Measurements from ENCODE around the gene ABCC4. TPM values are rescaled to one million over a fixed set of nuclear protein-coding genes. Genes with fewer than 3 reads are reported as not detected.

The ABCC4 gene
- total RNA-seq, 1 donor from 2014 or later = 19.0 TPM

- Mint-ChIP-seq H3K27me3 (ENCODE audit: unreplicated experiment) (no peaks in the 10 kb centered on the region), H3K4me3 (ENCODE audit: unreplicated experiment) (no peak overlapping the region), H3K4me1 (ENCODE audit: unreplicated experiment) (no peaks in the 10 kb centered on the region), H3K9me3 (ENCODE audit: unreplicated experiment) (no peaks in the 10 kb centered on the region), H3K27ac (ENCODE audit: unreplicated experiment) (no peak overlapping the region), H3K36me3 (ENCODE audit: low read depth, unreplicated experiment) (peaks cover 14% of the 10 kb centered on the region)
- TF ChIP-seq, protein P1, sequence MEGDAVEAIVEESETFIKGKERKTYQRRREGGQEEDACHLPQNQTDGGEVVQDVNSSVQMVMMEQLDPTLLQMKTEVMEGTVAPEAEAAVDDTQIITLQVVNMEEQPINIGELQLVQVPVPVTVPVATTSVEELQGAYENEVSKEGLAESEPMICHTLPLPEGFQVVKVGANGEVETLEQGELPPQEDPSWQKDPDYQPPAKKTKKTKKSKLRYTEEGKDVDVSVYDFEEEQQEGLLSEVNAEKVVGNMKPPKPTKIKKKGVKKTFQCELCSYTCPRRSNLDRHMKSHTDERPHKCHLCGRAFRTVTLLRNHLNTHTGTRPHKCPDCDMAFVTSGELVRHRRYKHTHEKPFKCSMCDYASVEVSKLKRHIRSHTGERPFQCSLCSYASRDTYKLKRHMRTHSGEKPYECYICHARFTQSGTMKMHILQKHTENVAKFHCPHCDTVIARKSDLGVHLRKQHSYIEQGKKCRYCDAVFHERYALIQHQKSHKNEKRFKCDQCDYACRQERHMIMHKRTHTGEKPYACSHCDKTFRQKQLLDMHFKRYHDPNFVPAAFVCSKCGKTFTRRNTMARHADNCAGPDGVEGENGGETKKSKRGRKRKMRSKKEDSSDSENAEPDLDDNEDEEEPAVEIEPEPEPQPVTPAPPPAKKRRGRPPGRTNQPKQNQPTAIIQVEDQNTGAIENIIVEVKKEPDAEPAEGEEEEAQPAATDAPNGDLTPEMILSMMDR (IDR thresholded peaks at IDR 0.05; ENCODE audit: unreplicated experiment) = no peak
- DNase-seq (ENCODE audit: low spot score) = no peak
These were observed 164.6 kb downstream of the ABCC4 start for GRCh38 chr13:95136638-95137037.

GRCh38 chr13:95133498-95133897, 167.8 kb downstream of the ABCC4 start:
- Mint-ChIP-seq H3K27me3 (ENCODE audit: unreplicated experiment) (no peaks in the 10 kb centered on the region), H3K36me3 (ENCODE audit: low read depth, unreplicated experiment) (peaks cover 4% of the 10 kb centered on the region), H3K4me3 (ENCODE audit: unreplicated experiment) (no peak overlapping the region), H3K4me1 (ENCODE audit: unreplicated experiment) (no peaks in the 10 kb centered on the region), H3K9me3 (ENCODE audit: unreplicated experiment) (no peaks in the 10 kb centered on the region), H3K27ac (ENCODE audit: unreplicated experiment) (no peak overlapping the region)
- TF ChIP-seq, protein P1 (IDR thresholded peaks at IDR 0.05; ENCODE audit: unreplicated experiment) = no peak
- DNase-seq (ENCODE audit: low spot score) = no peak

DNA sequence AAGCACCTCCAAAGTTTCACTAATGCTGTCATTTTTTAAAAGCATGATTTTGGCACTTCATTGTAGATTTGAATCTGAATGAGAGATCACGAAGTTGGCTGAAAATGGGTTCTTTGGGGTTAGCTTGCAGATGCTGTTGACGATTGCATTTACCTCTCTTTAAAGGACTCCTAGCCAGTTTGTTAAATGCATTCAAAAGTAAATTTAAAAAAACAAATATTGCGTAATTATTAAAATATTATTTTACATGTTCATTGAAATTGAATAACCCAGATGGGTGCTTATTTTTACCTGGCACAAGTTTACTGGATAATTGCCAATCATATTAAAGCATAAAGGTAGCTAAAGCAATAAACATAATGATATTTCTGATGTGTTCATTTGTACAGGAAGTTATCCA, 172.2 kb downstream of the ABCC4 start:
- TF ChIP-seq, protein P1 (IDR thresholded peaks at IDR 0.05; ENCODE audit: unreplicated experiment) = no peak
- no peak overlapping the region for H3K4me3 Mint-ChIP-seq (ENCODE audit: unreplicated experiment)
- no peak for DNase-seq (ENCODE audit: low spot score)

GRCh38 chr13:95128045-95128643, 173.1 kb downstream of the ABCC4 start:
- peaks cover 4% of the 10 kb centered on the region for H3K36me3 Mint-ChIP-seq (ENCODE audit: low read depth, unreplicated experiment)
- TF ChIP-seq, protein P1 (IDR thresholded peaks at IDR 0.05; ENCODE audit: unreplicated experiment) = no peak
- no peak overlapping the region for H3K4me3 Mint-ChIP-seq (ENCODE audit: unreplicated experiment)
- DNase-seq (ENCODE audit: low spot score) = no peak
- no peak overlapping the region for H3K27ac Mint-ChIP-seq (ENCODE audit: unreplicated experiment)
- no peaks in the 10 kb centered on the region for H3K9me3 Mint-ChIP-seq (ENCODE audit: unreplicated experiment)
- no peaks in the 10 kb centered on the region for H3K4me1 Mint-ChIP-seq (ENCODE audit: unreplicated experiment)
- no peaks in the 10 kb centered on the region for H3K27me3 Mint-ChIP-seq (ENCODE audit: unreplicated experiment)

More for the DNA sequence above, 172.2 kb downstream of the ABCC4 start:
- Mint-ChIP-seq H3K9me3 (ENCODE audit: unreplicated experiment) (no peaks in the 10 kb centered on the region), H3K4me1 (ENCODE audit: unreplicated experiment) (no peaks in the 10 kb centered on the region), H3K27ac (ENCODE audit: unreplicated experiment) (no peak overlapping the region), H3K27me3 (ENCODE audit: unreplicated experiment) (no peaks in the 10 kb centered on the region), H3K36me3 (ENCODE audit: low read depth, unreplicated experiment) (peaks cover 4% of the 10 kb centered on the region)

DNA sequence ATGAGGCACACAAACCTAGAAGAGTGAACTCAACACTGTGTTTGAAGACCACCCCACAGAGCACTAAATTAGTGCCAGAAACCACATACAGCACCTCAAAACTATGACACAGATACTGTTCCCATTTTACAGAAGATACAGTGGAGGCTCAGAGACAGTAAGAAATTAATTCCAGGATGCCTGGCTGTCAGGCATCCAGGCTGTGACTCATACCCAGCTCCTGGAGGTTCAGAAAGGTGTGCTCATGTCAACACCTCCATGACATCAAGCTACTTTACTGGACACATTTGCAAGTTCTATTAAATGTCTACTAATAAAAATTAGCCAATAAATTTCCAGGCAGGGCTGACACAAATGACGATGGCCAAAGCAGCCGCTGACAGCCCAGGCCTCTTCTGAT, 176.3 kb downstream of the ABCC4 start:
- H3K27me3 Mint-ChIP-seq (ENCODE audit: unreplicated experiment) = no peaks in the 10 kb centered on the region
- H3K4me3 Mint-ChIP-seq (ENCODE audit: unreplicated experiment) = no peak overlapping the region
- H3K36me3 Mint-ChIP-seq (ENCODE audit: low read depth, unreplicated experiment) = peaks cover 6% of the 10 kb centered on the region
- no peak for DNase-seq (ENCODE audit: low spot score)
- H3K9me3 Mint-ChIP-seq (ENCODE audit: unreplicated experiment) = no peaks in the 10 kb centered on the region
- TF ChIP-seq, protein P1 (IDR thresholded peaks at IDR 0.05; ENCODE audit: unreplicated experiment) = no peak
- H3K27ac Mint-ChIP-seq (ENCODE audit: unreplicated experiment) = no peak overlapping the region
- peaks cover 5% of the 10 kb centered on the region for H3K4me1 Mint-ChIP-seq (ENCODE audit: unreplicated experiment)

Measured in endothelial cell (in vitro differentiated cells).